Measurements from ENCODE around the gene KYNU. TPM values are rescaled to one million over a fixed set of nuclear protein-coding genes. Genes with fewer than 3 reads are reported as not detected.
"Not testable (repeated sequence)": the region's sequence is repeated elsewhere in the genome, so short reads cannot be mapped to it uniquely, and the experiment has no call there.

KYNU gene
- total RNA-seq, 1 donor from 2014 or later = 0.67 TPM

DNA sequence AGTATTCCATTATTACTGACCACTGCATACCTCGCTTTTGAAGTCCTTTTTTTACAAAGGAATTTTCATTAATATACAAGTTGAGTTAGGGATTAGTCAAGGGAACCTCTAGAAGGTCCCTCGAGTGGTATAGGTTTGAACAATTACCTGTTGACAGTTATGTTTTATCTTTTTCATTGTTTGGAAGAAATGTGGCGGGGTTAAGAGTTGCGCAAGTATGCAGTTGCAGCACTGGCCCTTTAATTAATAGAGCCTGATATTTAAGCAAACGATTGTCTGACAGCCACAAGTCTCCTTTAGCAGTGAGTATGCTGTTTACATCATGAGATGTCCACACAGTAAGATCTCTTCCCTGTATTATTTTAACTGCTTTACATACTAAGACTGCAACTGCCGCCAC lies 24.3 kb downstream of the KYNU start:
- DNase-seq (ENCODE audit: low spot score) = no peak
- intact Hi-C loops (cut with DNase I) = no loop called here

DNA sequence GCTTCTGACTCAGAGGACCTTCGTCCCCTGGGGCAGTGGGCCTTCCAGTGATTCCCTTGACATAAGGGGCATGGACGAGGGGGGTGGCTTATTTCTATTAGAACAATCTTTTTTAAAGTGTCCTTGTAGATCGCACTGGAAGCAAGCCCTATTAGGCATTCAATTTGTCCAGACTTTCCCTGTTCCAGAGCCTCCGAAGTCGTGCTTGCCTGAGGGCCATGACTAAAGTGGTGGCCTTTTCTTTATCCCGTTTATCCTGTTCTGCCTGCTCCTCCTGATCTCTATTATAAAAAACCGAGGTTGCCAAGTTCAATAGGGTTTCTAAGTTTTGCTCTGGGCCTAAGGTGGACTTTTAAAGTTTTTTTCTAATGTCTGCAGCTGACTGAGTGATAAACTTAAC lies 26.3 kb downstream of the KYNU start:
- DNase-seq (ENCODE audit: low spot score); intact Hi-C loops (cut with DNase I): not testable (repeated sequence)

DNA sequence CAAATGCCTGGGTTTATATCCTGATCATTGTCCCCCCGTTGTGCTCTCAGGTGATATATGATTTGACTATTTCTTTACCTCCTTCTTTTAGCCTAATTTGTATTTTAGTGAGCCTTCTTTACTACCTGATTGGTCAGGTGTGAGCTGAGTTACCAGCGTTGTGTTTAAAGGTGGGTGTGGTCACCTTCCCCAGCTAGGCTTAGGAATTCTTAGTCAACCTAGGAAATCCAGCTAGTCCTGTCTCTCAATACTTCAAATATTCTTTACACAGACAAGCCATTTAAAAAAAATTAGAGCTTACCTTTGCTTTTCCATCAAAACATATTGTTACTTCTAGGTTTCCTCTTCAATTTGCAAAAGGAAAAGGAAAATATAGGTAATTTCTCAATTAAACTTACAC lies 30.2 kb downstream of the KYNU start:
- intact Hi-C loops (cut with DNase I) = no loop called here
- DNase-seq (ENCODE audit: low spot score) = no peak

DNA sequence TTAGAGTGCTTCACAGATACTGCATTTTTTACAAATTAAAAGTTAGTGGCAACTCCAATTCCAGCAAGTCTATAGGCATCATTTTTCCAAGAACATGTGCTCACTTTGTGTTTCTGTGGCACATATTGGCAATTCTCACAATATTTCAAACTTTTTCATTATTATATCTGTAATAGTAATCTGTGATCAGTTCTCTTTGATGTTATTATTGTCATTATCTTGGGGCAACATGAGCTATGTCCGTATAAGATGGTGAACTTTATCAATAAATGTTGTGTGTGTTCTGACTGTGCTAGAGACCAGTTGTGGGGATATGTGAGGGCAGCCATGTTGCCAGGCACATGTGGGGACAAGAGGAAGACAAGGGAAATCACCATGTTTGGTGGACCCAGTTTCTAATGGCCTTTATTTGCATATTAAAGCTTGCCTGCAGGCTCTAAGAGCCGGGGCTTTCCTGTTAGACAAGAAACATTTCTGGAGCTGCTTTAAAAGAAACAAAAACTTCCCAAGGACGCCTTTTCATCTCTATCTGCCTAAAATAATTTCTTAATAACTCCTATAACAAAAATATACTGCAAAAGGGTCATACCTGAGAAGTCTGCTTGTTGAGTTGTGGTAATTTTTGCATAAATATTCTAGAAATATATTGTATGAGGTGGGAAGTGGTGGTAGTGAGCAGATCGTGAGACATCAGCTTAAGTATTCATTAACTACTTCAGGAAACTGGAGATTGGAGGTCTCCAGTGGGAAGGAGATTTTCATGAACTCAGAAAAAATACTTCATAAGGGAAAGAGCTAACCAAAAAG lies 37.2 kb downstream of the KYNU start:
- no peak for DNase-seq (ENCODE audit: low spot score)
- intact Hi-C loops (cut with DNase I) = no loop called here

DNA sequence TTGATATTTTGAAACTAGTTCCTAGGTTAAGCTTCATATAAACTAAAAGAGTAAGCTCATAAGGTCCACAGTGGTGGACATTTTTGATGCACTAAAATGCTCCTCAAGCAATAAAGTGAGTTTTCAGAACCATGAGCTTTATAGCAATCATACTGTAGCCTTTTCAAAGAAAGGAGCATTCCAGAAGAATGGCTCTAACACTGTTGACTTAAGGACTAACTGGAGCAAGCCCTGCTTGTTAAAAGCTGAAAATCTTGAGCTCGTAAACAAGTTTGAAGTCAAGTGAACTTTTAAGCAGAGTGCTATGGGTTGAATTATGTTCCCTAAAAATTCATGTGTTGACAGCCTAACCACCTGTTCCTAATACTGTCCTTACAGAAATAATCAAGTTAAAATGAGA lies 38.0 kb downstream of the KYNU start:
- DNase-seq (ENCODE audit: low spot score) = no peak
- intact Hi-C loops (cut with DNase I) = no loop called here

DNA sequence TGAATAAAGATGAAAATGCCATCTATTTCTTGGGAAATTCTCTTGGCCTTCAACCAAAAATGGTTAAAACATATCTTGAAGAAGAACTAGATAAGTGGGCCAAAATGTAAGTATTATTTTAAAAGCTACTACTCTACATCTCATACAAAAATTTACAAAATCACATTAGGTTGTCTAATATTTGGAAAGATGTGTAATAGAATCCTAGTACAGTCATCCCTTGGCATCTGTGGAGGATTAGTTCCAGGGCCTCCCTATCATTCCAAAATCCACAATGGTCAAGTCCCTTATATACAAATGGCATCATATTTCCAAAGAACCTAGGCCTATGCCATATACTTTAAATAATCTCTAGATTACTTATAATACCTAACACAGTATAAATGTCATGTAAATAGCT lies 41.2 kb downstream of the KYNU start:
- intact Hi-C loops (cut with DNase I) = no loop called here
- no peak for DNase-seq (ENCODE audit: low spot score)

DNA sequence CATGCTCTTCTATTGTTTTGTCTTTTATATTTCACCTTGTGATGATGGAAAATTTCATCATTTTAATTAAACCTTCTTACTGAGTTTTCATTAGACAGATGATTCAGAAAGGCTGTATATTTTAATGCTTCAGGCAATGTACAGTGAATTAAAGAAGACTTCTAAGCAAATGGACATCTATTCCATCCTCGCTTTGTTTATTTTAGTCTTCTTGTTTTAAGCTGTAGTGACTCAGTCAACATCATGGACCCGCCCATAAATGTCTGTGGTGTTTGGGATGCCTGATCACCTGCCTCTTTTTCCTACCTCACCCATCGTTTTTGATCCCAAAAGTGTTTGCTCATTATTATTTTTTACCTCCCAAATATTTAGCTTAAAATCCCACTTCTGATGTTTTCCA lies 43.1 kb downstream of the KYNU start:
- no peak for DNase-seq (ENCODE audit: low spot score)
- intact Hi-C loops (cut with DNase I) = no loop called here

DNA sequence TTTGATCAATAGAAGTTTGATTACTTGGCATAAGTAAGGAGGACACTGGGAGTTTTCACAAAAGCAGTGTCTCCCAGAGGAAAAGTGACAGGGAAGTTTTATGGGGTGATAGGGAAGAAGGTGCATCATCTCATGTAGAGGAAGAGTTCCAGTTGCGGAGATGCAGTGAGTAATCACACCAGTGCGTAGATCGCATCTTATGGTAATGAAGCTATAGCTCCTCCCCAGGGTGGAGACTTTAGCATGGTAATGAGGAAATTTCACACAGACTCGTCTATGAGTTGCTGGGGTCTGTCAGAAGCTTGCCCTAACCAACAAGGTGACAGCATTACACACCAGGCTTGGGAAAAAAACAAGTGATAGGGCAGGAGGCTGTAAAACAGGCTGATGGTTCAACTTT lies 49.0 kb downstream of the KYNU start:
- intact Hi-C loops (cut with DNase I) = no loop called here
- DNase-seq (ENCODE audit: low spot score) = no peak

DNA sequence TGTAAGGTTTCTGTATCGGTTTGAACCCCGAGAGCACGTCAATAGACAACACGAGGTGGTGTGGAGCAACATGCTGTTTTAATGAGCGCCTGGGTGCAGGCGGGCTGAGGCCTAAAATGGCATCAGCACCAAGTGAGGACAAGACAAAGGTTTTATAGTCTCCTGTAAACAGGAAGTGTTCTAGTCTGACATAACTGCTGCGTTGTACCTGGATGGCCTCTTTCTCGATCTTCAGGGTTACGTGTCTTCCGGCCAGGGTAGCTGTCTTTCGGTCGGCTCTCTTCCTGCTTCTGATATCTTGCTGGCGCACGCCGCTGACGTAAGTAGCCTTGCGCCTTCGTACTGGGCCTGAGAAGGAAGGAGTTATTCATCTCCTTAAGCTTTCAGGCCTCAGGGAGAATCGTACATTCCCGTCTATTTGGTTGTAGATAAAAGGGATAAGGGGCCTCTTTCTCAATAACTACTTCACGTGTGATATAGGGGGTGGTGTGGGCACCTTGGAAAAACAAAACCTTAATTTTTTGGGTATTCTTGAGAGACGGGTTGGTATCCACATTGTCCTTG lies 53.5 kb downstream of the KYNU start:
- intact Hi-C loops (cut with DNase I) = no loop called here
- peak; percentile 35 for DNase-seq (ENCODE audit: low spot score)

DNA sequence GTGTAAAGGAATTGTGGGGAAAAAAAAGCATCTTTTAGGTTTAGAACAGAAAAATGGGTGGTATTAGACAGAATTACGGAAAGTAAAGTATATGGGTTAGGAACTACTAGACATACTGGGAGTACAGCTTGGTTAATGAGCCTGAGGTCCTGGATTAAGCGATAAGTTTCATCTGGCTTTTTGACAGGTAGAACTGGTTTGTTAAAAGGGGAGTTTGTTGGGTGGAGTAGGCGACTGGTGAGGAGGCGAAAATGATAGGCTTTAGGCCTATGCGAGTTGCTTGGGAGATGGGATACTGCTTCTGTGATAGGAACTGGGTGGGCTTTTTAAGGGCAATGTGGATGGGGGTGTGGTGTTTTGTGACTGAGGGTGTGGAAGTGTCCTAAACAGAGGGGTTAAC lies 56.5 kb downstream of the KYNU start:
- intact Hi-C loops (cut with DNase I) = no loop called here
- DNase-seq (ENCODE audit: low spot score) = no peak

DNA sequence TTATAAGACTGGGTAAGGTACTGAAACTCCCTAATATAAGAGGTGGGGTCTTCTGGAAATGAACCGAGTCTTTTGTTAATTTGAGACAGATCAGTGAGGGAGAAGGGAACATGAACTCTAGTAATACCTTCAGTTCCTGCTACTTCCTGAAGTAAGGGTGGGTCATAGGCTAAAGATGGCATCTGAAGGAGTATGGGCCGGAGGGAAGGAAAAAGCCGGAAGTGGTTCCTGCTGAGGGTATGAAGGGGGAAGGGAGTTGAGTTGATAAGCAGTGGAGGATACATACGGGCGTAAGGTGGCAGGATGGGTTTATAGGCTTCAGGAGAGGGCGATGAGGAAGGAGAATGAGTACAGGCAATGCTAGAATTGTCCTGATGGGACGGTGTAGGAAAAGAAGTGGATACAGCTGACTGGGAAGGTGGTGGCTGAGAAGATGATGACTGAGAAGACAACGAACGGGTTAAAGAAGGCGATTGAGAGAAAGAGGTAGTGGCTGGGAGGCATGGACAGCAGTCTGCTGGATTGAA lies 58.2 kb downstream of the KYNU start:
- no peak for DNase-seq (ENCODE audit: low spot score)
- intact Hi-C loops (cut with DNase I) = no loop called here

DNA sequence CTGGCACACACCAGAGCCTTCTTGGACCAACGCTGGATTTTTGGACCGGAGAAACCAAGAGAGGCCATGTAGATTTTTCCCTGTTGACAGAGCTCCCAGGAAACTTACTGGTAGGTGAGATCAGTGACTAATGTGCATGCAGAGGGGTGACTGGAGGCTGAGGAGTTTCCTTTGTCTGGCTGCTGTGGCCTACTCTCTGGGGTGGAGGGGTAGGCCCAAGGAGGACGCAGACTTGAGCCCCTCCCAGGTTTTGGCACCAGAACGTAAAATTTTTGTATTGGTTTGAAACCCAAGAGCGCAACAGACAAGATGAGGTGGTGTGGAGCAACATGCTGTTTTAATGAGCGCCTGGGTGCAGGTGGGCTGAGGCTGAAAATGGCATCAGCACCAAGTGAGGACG lies 59.2 kb downstream of the KYNU start:
- DNase-seq (ENCODE audit: low spot score) = no peak
- intact Hi-C loops (cut with DNase I) = no loop called here

DNA sequence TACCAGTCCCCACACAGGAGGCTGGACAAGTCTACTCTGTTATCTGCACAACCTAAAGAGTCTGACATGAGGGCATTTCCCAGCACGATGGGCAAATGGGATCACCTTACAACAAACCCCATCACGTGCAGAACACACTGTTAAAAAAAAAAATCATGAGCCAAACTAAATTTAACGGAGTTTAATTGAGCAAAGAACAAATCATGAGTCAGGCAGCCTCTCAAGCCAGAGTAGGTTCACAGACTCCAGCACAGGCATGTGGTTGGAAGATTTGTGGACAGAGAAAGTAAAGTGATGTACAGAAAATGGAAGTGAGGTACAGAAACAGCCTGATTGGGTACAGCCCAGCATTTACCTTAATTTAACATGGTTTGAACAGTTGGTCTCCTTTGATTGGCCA lies 59.9 kb downstream of the KYNU start:
- DNase-seq (ENCODE audit: low spot score) = no peak
- intact Hi-C loops (cut with DNase I) = no loop called here

DNA sequence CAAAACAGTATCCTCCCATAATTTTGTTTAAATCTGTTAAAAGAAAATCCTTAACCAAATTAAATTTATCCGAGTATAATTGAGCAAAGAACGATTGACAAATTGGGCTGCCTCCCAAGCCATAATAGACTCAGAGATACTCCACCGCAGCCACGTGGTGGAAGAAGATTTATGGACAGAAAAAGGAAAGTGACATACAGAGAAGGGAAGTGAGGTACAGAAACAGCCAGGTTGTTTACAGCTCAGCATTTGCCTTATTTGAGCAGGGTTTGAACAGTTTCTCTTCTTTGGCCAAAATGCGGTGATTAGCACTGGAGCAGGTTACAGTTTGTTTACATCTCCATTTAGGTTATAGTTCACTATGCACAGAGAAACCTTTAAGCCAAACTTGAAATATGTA lies 60.8 kb downstream of the KYNU start:
- intact Hi-C loops (cut with DNase I) = no loop called here
- no peak for DNase-seq (ENCODE audit: low spot score)

DNA sequence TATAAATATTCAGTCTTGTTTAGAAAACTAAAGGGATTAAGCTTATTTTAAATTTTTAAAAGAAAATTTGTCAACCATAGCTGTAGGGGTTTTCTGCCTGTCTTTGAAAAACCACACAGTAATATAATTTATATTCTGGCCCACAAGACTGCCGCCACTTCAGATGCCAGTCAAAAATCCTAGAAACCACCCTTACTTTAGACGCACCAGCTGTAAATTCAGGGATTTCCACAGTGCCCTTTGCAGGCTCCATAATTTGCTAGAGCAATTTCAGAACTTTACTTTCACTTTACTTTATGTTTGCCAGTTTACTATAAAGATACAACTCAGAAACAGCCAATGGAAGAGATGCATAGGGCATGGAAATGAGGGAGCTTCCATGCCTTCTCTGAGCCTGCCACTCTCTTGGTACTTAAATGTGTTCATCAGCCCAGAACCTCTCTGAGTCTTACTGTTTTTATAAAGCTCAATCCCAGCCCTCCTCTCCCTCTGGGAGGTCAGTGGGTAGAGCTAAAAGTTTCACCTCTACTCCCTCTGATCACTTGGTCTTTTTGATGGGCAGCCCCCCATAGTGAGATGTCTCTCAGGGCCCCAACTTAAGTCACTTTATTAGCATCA lies 63.3 kb downstream of the KYNU start:
- intact Hi-C loops (cut with DNase I) = no loop called here
- DNase-seq (ENCODE audit: low spot score) = no peak

DNA sequence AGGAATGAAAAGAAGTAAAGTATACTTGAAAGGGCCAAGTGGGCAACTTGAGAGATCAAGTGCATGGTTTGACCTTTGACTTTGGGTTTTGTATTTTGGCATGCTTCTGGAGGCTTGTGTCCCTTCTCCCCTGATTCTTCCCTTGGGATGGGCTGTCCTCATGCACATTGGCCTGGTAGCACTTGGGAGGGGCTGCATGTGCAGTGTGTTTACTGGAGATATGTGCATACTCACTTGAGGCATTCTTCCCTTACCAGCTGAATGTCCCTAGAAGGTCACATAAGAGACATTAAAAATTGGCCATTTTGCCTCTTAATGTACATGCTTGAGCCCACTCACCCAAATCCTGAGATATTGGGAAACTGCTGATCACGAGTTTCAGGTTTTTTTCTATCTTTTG lies 65.2 kb downstream of the KYNU start:
- intact Hi-C loops (cut with DNase I) = no loop called here
- peak; percentile 17 for DNase-seq (ENCODE audit: low spot score)

DNA sequence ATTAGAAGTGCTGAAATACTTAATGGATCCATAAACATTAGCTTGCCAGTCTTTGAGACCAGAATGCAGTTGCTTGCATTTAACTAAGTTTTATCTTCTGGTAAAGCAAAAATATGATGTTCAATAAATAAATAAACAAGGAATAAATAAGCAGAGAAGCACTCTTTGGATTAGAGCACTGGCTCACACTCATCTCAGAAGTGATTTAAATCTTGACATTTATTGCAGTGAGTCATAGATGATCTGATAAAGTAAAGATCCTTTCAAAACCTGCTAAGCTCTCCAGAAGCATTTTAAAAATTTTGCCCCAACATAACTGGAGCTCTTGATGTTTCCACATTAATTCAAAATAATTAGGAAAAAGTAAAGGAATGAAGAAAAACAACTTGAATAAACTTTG lies 66.8 kb downstream of the KYNU start:
- DNase-seq (ENCODE audit: low spot score) = no peak
- intact Hi-C loops (cut with DNase I) = no loop called here

DNA sequence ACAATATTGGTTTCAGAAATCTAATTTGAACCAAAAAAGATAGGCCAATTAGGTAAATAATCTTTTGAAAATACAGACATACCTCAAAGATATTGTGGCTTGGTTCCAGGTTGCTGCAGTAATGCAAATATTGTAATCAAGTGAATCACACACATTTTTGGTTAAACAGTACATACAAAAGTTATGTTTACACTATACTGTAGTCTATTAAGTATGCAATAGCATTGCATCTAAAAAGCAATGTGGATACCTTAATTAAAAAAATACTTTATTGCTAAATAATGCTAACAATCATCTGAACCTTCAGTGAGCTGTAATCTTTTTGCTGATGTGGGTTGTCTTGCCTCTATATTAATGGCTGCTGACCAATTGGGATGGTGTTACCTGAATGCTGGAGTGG lies 67.3 kb downstream of the KYNU start:
- no peak for DNase-seq (ENCODE audit: low spot score)
- intact Hi-C loops (cut with DNase I) = no loop called here

DNA sequence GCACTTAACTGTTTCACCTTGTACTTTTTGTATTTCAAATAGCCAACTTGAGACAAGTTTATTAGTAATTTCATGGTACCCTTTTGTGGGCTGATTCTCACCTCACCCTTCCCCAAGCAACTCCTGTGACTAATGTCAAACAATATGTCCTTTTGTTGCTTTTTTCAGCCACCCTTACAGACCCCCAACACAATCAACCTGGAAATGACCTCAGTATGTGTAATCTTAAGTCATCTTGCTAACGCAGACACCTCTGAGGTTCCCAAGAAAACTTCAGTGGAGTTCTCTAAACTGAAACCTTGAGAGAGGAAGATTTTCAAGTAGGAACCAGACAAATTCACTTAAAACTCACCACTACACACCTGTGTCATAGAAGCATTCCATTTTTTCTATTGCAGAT lies 69.5 kb downstream of the KYNU start:
- intact Hi-C loops (cut with DNase I) = no loop called here
- no peak for DNase-seq (ENCODE audit: low spot score)

DNA sequence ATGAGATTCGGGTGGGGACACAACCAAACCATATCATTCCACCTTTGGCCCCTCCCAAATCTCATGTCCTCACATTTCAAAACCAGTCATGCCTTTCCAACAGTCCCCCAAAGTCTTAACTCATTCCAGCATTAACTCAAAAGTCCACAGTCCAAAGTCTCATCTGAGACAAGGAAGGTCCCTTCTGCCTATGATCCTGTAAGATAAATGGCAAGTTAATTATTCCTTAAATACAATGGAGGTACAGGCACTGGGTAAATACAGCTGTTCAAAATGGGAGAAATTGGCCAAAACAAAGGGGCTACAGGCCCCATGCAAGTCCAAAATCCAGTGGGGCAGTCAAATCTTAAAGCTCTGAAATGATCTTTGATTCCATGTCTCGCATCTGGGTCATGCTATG lies 71.3 kb downstream of the KYNU start:
- intact Hi-C loops (cut with DNase I) = not testable (repeated sequence)
- DNase-seq (ENCODE audit: low spot score) = peak; percentile 10

DNA sequence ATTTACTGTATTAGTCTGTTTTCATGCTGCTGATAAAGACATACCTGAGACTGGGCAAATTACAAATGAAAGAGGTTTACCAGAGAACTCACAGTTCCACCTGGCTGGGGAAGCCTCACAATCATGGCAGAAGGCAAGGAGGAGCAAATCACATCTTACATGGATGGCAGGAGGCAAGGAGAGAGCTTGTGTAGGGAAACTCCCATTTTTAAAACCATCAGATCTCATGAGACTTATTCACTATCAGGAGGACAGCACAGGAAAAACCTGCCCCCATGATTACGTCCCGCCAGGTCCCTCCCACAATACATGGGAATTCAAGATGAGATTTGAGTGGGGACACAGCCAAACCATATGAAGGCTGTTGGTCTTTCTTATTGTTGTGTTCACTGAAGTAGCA lies 72.9 kb downstream of the KYNU start:
- DNase-seq (ENCODE audit: low spot score); intact Hi-C loops (cut with DNase I): not testable (repeated sequence)

Data from cardiac septum (tissue), 1 donor.